Right lobe of liver (tissue), 4 donors: ENCODE data around the gene EPN3.

Source experiments
- POLR2A ChIP-seq: fragments of 450-650 bp; IDR thresholded peaks from one replicate; pipeline ENCODE4 v1.6.1; 2017; ENCODE audit warnings: antibody characterized with exemption, mild to moderate bottlenecking
- TF ChIP-seq, protein P1 (sequence below), 4 donors: fragments of 200-600 bp in 3 of 4; fragments of 450-650 bp in 1 of 4; IDR thresholded peaks; one replicate each; pipeline versions ENCODE4 v1.5.1 to v1.8.0; 2016 to 2022; ENCODE audit warnings: antibody characterized with exemption in 4 of 4, mild to moderate bottlenecking in 2 of 4
- donor health status: DM: no; HTN: no; CAD: no.
- donor health status: DM: no; HTN: no; CAD: no.
- donor health status: DM: no; HTN: yes; CAD: no.

- TF ChIP-seq POLR2A = no peak
- TF ChIP-seq, protein P1, sequence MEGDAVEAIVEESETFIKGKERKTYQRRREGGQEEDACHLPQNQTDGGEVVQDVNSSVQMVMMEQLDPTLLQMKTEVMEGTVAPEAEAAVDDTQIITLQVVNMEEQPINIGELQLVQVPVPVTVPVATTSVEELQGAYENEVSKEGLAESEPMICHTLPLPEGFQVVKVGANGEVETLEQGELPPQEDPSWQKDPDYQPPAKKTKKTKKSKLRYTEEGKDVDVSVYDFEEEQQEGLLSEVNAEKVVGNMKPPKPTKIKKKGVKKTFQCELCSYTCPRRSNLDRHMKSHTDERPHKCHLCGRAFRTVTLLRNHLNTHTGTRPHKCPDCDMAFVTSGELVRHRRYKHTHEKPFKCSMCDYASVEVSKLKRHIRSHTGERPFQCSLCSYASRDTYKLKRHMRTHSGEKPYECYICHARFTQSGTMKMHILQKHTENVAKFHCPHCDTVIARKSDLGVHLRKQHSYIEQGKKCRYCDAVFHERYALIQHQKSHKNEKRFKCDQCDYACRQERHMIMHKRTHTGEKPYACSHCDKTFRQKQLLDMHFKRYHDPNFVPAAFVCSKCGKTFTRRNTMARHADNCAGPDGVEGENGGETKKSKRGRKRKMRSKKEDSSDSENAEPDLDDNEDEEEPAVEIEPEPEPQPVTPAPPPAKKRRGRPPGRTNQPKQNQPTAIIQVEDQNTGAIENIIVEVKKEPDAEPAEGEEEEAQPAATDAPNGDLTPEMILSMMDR (IDR thresholded peaks at IDR 0.05) = no peak
These were observed 29.9 kb downstream of the EPN3 start for GRCh38 chr17:50562242-50563091.
